Fibroblast of villous mesenchyme (primary cell): ENCODE data around the gene ABCF3. TPM values are rescaled to one million over a fixed set of nuclear protein-coding genes. Genes with fewer than 3 reads are reported as not detected.

Experiments used
- DNase-seq: peaks from one replicate; pipeline ENCODE4 v3.0.0-alpha.2; 2010; ENCODE audit warnings: low read depth
- H3K4me3 ChIP-seq: 2 replicates; pipeline ENCODE4 v1.5.1; 2011; ENCODE audit warnings: low read depth, mild to moderate bottlenecking, low read length
- total RNA-seq: library from RNA; depleted of rRNA; stranded (reverse); fragments of >200 nt; gene quantifications from 2 replicates; pipeline ENCODE4 v1.2.3, GENCODE V29; 2012
- TF ChIP-seq, protein P1 (sequence below): IDR thresholded peaks from 2 replicates; pipeline ENCODE4 v1.5.1; 2012; ENCODE audit warnings: low read depth, mild to moderate bottlenecking, low read length; ENCODE audit not compliant: insufficient read depth

Gene ABCF3
- total RNA-seq, 1 donor, result 51.0 TPM

DNA sequence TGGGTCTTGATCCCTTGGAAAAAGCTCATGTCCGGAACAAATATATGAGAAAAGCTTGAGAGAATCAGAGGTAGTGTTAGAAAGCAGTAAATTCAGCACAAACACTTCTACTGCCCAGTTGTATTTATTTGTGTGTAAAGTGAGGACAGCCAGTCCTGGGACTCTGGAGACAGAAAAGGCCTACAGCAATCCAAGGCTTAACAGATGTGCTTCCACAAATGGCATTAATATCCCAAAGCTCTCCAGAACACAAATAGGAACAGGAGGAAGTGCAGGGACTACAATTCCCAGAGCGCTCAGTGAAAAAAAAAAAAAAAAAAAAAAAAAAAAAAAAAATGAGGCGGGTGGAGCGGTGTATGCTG is 11.7 kb upstream of the ABCF3 start:
- TF ChIP-seq, protein P1, sequence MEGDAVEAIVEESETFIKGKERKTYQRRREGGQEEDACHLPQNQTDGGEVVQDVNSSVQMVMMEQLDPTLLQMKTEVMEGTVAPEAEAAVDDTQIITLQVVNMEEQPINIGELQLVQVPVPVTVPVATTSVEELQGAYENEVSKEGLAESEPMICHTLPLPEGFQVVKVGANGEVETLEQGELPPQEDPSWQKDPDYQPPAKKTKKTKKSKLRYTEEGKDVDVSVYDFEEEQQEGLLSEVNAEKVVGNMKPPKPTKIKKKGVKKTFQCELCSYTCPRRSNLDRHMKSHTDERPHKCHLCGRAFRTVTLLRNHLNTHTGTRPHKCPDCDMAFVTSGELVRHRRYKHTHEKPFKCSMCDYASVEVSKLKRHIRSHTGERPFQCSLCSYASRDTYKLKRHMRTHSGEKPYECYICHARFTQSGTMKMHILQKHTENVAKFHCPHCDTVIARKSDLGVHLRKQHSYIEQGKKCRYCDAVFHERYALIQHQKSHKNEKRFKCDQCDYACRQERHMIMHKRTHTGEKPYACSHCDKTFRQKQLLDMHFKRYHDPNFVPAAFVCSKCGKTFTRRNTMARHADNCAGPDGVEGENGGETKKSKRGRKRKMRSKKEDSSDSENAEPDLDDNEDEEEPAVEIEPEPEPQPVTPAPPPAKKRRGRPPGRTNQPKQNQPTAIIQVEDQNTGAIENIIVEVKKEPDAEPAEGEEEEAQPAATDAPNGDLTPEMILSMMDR, result no peak
- no peak for DNase-seq
- no peak overlapping the region for H3K4me3 ChIP-seq

DNA sequence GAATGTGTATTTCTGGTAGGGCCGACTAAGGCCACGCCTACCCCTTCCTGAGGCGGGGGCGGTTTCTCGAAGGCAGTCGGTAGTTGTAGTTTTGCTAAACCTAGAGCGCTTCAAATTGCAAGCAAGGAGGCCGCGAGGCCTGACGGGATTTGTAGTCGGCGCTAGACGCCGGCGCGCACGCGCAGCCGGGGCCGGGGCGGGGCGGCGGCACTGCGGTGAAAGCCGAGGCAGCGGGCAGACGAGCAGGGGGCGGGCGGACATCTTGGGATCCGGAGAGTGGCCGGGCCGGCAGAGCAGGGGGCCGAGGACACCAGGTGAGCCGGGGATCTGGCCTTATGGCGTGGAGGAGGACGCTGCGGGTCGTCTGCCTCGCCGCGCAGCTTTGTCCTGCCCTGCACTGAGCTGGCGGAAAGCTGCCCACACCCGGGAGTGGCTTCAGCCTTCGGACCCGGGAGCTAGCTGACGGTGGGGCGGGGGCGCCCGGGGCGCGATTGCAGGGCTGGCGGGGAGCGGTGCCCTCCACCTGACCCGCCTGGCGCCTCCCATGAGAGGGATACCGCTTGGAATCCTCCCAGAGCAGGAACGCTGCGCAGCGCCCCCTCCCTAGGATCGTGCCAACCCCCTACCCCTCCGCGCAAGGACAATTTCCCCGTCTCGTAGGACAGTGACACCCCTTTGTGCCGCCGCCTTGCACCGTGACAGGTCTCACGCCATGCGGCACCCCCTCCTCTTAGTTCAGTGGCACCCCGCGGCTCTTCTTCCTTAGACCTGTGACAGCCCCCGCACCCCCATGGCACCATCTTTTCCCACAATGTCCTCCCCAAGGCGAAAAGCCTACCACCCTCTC is 11.1 kb upstream of the ABCF3 start, which contains the start of gene AP2M1:
AP2M1 (plus strand) TSS at position 210 of the 847 bp plus-strand sequence. CDS start 2,139 bp downstream, outside the sequence.
- TF ChIP-seq, protein P1, result no peak
- H3K4me3 ChIP-seq, result peak within 1 kb of the TSS; percentile 90

DNA sequence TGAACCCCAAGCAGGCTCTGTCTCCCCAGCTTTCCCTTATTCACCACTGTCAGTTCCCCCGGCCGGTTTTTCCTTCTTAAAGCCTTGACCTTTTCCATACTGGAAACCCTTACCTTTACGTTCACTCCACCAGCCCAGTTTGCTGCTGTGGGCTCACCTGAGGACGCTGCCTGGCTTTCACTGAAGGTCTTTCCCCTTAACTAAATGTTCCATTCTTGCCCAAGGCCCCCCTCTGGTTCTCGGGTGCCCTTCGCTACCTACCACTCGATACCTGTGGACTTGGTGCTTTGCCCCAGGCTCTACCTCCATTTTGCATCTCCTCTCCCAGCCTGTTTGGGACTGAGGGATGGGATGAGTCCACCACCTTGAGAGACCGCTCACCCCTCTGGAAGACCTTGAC is 10.5 kb upstream of the ABCF3 start:
- TF ChIP-seq, protein P1, result no peak
- no peak for DNase-seq
- peak overlapping the region; percentile 90 for H3K4me3 ChIP-seq

More for the DNA sequence above, 11.1 kb upstream of the ABCF3 start, which contains the start of gene AP2M1:
- DNase-seq, result peak; percentile 100

DNA sequence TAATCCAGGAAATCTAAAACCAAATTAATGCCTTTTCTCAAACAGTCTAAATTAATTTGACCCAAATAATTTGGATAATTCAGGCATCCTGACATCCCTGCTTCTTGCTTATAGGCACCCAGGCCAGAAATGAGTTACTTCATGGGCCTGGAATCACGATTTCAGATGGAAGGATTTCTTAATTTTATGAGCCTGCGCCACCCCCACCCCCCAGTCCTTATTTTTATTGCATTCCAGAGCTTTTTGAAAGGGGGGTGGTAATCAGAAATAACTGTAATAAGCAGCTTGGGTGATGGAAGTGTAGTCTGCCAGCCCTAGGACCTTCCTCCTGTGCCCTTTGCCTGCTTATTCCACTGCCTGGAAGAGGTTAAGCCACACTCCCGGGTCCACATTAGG is 10.0 kb upstream of the ABCF3 start:
- peak overlapping the region; percentile 90 for H3K4me3 ChIP-seq
- TF ChIP-seq, protein P1, result no peak
- no peak for DNase-seq

DNA sequence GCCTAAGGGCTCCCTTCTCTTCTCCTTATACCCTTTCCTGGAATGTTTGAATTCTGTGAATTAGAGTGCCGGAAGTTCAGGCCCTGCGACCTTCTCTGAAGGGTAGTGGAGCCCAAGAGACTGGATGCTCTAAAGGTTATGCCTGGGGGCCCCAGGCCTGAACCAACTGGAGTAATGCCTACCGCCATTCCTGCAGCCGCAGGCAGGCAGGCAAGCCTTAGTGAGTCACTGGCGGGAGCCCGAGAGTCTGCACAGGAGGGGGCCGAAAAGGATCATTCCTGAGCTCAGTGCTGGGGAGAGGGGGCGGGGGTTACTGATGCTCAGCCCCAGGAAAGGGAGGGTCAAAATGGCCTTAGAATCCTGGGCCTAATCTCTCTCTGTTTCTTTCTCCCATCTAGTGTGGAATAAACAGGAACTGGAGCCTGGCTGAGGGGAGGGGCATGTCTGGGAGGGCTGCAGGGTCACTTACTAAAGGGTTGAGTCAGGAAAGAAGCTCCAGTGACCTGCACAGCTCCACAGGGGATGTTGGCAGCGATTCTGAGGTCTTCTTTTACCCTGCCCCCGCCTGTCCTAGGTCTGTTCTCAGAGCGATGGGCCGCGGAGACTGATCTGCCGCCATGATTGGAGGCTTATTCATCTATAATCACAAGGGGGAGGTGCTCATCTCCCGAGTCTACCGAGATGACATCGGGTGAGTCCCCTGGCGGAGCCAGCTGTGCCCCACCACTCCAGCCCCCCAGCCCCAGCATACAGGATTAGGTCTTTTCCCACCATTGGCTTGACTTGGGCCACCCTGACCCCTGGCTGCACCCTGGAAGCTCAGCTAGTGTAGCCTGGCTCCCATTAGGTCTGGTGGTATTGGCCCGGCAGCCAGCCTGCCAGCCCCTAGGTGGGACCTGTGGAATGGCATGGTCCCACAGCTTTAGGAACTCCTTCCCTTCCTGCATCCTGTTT is 9.3 kb upstream of the ABCF3 start:
- peak overlapping the region; percentile 90 for H3K4me3 ChIP-seq
- peak; percentile 98 for DNase-seq
- TF ChIP-seq, protein P1, result no peak

DNA sequence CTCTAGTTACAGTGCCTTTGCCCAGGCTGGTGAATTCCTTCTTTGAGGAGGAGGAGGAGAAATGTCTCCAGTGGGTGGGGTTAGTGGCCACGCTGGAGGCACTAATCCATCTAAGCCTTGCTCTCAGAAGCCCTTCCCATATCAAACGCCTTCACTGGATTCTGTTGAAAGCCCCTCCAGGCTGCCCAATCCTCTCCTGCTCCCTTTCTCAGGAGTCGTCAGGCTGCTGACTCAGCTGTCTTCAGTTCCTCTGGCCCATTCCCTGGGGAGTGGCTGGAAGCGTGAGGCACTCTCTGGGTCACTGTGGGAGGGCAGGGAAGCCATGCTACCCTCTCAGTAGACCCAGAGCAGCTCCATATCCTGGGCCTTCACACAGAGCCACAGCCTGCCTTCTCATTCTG is 8.7 kb upstream of the ABCF3 start:
- DNase-seq, result peak; percentile 85
- TF ChIP-seq, protein P1, result no peak
- peak overlapping the region; percentile 90 for H3K4me3 ChIP-seq
